RPMI7951 (cell line): ENCODE measurements around the gene ZNF286A. TPM values are rescaled to one million over a fixed set of nuclear protein-coding genes. Genes with fewer than 3 reads are reported as not detected.
"Not testable (repeated sequence)": the region's sequence is repeated elsewhere in the genome, so short reads cannot be mapped to it uniquely, and the experiment has no call there.

ENCODE experiments used
- DNase-seq: peaks from one replicate; pipeline ENCODE4 v3.0.0-alpha.2; 2012; ENCODE audit warnings: low read depth
- total RNA-seq: library from RNA; depleted of rRNA; stranded (reverse); fragments of >200 nt; shearing (Covaris generic); gene quantifications from 2 replicates; pipeline ENCODE4 v1.2.3, GENCODE V29; 2014

Gene ZNF286A
- total RNA-seq, 1 experiment from 2014 or later = 26.2 TPM

- DNase-seq = not testable (repeated sequence)
Measured at GRCh38 chr17:15699937-15700336, 385 bp downstream of the ZNF286A start.

DNA sequence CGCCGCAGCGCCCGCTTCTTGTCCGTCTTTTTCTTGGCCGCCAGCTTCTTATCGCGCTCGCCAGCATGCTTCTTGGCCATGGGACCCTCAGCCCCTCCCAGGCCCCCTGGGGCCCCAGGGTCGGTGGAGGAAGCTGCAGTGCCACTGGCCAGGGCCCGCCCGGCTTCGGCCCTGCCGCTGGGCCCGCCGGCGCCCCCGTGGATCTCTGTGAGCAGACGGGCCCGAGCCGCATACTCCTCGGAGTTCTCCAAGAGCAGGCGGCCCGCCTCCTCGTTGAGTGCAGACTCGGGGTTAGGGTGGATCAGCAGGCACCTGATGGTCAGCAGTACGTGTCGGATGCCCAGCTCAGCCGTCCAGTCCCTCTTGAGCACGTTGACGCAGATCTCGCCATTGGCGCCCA is 4.7 kb downstream of the ZNF286A start:
- DNase-seq = not testable (repeated sequence)

DNA sequence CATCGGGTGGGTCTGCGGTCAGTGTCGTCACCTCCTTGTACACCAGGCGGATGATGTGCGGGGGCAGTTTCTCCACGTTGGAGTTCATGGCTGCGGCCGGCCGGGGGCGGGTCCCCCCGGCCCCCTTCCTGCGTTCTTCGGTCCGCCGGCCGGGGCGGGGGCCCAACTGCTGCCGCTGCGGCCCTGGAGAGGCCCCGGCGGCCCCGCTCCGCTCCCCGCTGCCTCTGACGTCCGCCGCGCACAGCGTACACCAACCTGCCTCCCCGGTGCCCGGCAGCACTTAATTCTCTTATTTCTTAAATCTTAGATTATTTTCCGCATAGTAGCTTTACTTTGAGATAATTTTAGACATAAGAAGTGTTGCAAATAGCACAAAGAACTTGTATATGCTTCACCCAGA is 5.3 kb downstream of the ZNF286A start:
- not testable (repeated sequence) for DNase-seq

- not testable (repeated sequence) for DNase-seq
Measured at GRCh38 chr17:15708879-15709278, 9.3 kb downstream of the ZNF286A start.

- DNase-seq = not testable (repeated sequence)
Measured at GRCh38 chr17:15716601-15717563, 17.3 kb downstream of the ZNF286A start.

GRCh38 chr17:15730535-15730934 is 31.0 kb downstream of the ZNF286A start:
- DNase-seq = not testable (repeated sequence)

DNA sequence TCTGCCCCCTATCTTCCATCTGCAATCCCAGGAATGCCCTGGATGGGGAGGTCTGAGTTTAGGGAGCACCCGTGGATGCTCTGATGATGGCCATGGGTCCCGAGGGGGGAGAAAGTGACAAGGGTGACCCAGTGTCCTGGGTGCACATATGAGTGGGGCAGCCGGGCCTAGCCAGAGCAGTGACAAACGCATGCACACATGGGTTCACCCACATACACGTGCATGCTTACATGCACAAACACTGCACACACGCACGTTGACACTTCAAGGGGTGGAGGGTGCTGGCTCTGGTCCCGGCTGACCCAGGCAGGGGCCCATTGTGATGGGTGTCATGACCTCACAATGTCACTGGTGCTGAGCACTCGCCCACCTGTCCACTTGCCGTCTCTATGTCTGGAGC is 32.3 kb downstream of the ZNF286A start, which contains the start of gene TBC1D26:
TBC1D26 (plus strand) TSS at position 384 of the 400 bp plus-strand sequence. CDS start 3,066 bp downstream, outside the sequence.
- DNase-seq = not testable (repeated sequence)

- DNase-seq = not testable (repeated sequence)
Measured at GRCh38 chr17:15733174-15733789, 33.7 kb downstream of the ZNF286A start.

DNA sequence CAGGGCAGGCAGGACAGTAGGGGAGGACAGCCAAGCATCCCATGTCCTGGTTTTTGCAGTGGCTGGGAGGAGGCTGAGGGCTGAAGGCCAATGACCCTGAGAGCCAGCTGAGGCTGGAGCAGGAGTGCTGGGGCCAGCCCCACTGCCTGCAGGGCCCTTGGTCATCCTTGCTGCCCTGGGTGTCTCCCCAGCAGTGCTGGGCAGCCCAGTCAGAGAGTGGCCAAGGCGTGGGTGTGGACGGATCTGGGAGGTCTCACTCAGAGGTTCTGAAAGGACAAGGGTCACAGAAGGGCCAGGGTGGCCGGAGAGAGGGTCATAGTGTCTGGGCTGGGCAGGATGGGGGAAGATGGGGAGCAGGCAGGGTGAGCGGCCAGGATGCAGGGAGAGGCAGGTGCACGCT is 37.0 kb downstream of the ZNF286A start:
- DNase-seq = not testable (repeated sequence)

DNA sequence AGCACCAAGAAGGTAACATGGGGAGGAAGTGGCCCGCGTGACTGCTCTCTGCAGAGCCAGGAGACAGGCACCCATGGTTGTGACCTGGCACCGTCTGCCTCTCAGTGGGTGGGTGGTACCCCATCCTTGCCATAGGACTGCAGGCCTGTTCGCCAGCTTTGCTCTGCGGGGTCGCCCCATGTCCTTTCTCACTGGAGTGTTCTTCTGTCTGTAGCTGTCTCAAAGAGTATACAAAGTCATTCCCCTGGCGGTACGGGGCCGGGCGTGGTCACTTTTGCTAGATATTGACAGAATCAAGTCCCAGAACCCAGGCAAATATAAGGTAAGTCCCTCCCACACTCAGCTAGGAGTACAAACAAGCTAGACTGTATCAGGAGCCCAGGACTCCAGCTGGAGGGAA is 38.5 kb downstream of the ZNF286A start:
- DNase-seq = no peak

DNA sequence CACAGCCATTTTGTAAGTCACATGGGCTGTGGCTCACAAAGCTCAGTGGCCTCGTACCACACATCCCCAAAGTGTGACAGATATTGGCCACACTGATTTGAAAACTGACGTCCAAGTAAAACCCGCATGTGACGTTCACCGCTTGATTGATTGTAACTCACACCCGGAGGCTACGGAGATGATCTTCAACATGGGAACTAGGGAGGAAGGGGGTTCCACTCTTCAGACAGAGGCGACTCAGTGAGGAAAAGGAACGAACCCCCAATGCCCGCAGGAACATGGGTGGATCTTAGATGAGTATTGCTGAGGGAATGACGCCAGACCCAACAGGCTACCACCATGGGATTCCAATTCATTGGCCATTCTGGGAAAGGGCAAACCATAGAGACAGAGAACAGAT is 39.7 kb downstream of the ZNF286A start:
- DNase-seq = not testable (repeated sequence)

- not testable (repeated sequence) for DNase-seq
Measured at GRCh38 chr17:15740041-15740440, 40.5 kb downstream of the ZNF286A start.

DNA sequence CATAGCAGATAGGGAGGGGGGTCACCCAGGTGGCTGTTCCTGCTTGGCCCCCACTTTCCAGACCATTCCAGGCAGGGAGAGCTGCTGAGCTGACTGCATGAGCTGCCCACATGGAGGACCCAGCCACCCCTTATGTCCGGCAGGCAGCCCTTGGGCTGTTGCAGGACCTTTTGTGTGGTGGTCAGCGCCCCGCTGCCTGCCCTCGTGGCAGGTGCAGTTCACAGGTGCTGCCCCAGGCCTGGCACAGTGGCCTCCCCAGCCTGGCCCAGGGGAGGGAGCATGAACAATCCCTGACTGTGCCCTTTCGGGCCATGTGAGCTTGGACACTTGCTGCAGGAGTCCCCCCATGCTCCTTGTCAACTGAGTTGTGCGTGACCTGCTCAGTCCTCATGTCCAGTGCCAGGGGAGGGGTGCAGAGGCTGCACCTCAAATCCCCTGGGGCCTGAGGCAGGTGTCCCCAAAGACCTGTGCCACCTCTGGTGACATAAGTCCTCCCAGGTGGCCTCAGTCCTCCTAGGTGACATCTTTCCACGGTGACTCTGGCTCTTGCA is 41.1 kb downstream of the ZNF286A start:
- no peak for DNase-seq

- no peak for DNase-seq
Measured at GRCh38 chr17:15741624-15742023, 42.1 kb downstream of the ZNF286A start.

DNA sequence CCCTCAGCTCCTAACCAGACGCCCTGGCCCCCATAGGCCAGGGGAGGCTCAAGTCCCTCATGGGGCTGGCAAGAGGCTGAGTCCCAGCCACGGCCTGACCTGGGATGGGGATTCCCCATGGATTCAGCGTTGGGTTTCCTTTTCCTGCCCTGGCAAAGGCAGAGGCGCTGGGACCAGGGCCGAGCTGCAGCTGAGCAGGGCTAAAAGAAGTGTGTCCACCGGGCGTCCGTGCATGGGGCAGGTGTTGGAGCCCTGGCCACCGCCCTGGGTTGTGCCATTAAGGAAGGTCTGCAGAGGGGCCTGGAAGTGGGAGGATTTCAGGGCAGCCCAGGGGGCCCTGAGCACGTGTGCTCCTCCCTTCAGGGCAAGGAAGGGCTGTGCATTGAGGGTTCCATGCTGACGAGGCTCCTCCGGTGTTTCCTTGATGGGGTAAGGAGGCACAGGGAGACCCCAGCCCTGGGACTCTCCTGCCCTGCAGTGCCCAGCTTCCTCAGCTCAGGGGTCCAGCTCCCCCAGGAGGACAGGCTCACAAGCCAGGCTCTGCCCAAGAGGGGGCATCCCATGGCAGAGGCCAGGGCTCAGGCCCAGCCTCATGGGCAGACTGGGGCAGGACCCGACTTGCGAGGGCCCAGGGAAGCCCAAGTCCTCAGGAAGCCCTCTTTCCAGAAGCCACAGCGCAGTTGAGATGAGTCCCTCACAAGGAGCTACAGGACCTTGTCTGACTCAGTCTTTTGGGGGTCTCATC is 42.7 kb downstream of the ZNF286A start:
- no peak for DNase-seq

DNA sequence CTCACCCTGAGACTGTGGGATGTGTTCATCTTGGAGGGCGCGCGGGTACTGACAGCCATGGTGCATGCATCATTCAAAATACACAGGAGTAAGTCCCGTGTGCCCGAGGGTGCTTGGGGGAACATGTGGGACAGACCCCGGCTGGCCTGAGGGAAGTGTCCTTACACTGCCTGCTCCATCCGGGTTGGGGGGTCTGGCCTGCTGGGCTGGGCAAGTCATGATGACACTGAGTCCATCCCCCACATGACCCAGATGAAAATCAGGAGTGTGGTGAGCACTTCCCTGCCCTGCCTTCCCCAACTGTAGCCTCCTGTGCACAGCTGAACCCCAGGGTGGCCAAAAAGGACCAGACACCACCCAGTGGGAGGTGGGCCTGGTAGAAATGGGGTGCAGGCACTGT is 43.4 kb downstream of the ZNF286A start:
- no peak for DNase-seq

DNA sequence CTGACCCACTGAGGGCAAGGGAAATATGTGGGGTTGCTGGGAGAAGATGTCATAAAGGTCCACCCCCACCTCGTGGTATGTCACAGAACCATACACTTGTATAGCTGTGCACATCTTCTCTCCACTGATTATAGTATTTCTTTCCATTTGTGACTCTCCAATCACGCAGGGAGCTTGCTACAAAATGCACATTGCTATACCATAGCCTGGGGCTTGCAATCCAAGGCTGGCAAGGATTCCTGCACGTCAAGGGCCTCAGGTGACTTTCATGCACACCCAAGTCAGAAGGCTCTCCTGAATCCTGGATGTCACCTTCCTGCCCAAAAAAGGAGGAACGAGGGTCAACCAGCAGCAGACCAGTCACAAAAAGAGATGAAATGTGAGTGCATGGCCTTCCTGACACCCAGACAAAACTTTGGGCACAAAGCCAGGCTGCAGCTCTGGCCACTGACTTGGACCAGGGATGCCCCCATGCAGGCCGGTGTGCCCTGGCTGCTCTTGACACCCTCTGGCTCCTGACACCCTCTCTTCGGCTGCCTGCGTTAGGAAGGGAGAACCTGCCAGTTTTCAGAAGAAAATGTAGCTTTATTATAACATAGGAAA is 44.6 kb downstream of the ZNF286A start:
- DNase-seq = no peak

GRCh38 chr17:15744885-15745284 is 45.3 kb downstream of the ZNF286A start:
- no peak for DNase-seq

GRCh38 chr17:15749403-15749802 is 49.9 kb downstream of the ZNF286A start:
- DNase-seq = not testable (repeated sequence)

DNA sequence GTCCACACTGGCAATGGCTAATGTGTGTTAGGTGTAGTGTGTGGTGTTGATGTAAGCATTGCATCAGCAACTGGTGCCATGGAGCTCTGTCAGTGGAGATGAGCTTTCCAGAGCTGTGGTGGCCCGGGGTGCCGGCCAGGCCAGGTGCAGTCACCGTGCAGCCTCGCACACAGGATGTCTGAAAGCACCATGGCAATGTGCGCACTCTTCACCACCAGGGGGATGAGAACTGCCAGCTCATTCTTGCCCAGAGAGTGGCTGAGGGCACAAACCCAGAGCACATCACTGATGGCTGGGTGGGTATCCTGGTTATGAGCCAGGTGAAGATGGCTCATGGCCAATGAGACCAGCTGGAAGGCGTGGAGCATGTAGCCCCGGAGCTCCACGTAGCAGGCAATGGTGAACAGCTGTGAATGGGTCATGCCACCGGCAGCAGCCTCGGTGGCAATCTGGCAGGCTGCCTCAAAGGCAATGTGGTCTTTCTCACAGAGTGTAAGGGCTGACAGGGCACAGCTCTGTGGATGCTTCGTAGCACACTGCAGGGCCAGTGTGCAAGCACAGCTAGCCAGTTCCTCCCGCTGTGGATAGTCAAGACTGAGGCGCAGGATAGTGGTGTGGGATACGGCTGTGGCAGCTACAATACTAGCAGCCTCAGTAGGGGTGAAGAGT is 69.4 kb downstream of the ZNF286A start:
- not testable (repeated sequence) for DNase-seq
